ENCODE data around the gene DMKN. TPM values are rescaled to one million over a fixed set of nuclear protein-coding genes. Genes with fewer than 3 reads are reported as not detected.

DMKN gene, protein sequence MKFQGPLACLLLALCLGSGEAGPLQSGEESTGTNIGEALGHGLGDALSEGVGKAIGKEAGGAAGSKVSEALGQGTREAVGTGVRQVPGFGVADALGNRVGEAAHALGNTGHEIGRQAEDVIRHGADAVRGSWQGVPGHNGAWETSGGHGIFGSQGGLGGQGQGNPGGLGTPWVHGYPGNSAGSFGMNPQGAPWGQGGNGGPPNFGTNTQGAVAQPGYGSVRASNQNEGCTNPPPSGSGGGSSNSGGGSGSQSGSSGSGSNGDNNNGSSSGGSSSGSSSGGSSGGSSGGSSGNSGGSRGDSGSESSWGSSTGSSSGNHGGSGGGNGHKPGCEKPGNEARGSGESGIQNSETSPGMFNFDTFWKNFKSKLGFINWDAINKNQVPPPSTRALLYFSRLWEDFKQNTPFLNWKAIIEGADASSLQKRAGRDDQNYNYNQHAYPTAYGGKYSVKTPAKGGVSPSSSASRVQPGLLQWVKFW
- not detected for total RNA-seq

DNA sequence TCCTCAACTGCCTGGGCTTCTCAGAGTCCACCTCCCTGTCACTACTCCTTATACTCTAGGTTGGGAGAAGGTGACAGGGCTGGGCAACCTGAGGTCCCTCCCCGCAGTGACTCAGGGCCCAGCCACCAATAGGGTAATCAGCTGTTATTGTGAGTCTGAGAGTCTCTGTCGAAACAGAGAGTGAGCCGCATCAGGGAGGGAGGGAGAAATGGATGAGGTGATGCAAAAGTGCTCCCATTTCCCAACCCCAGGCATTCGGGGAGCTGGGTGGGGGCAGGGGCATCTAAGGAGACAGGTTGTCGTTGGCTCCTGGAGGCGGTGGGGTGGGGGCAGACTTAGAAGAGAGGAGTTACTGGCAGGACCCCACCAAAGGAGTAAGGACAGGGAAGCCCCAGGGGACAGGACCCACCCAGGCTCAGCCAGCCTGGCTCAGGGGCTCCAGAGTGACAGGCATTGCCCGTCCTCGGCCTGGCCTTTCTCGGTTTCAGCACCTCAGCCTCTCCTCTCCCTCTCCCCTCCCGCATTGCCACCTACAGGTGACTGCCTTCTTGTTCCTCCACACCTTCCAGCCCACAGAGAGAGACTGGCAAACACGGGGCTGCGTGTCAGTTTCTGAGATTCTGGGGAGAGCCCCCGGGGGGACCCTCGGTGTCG, at the start of gene DMKN:
TSS of gene DMKN (minus strand) at position 22 of the 654 bp plus-strand sequence. CDS start 174 bp downstream, outside the sequence.
- no peak for DNase-seq
- no peaks in the 10 kb centered on the region for H3K36me3 Mint-ChIP-seq (ENCODE audit: low read depth)
- H3K9me3 Mint-ChIP-seq = no peaks in the 10 kb centered on the region
- H3K4me3 Mint-ChIP-seq = no peak within 1 kb of the TSS
- H3K4me1 Mint-ChIP-seq = peaks cover 15% of the 10 kb centered on the region
- POLR2A ChIA-PET = no interaction called here
- CTCF ChIA-PET = no interaction called here
- H3K27ac Mint-ChIP-seq = no peak within 1 kb of the TSS
- H3K27me3 Mint-ChIP-seq = peaks cover 35% of the 10 kb centered on the region

DNA sequence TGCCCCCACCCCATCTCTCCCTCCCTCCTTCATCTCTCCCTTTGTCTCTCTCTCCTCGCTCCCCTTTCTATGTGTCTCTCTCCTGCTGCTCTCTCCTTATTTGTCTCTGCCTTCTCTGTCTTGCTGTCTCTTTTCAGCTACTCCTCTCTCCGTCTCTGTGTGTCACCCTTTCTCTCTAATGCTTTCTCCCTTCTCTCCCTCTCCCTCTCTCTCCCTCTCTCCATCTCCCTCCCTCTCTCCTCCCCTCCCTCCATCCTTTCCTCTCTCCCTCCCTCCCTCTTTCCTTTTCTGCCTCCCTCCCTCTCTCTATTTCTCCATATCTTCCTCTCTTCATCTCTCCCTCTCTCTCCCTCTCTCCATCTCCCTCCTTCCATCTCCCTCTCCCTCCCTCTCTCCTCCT, 49.3 kb upstream of the DMKN start:
- POLR2A ChIA-PET = no interaction called here
- CTCF ChIA-PET = no interaction called here
- peaks cover 5% of the 10 kb centered on the region for H3K4me1 Mint-ChIP-seq
- peaks cover 36% of the 10 kb centered on the region for H3K27me3 Mint-ChIP-seq
- H3K36me3 Mint-ChIP-seq (ENCODE audit: low read depth) = no peaks in the 10 kb centered on the region
- H3K4me3 Mint-ChIP-seq = no peak overlapping the region
- DNase-seq = no peak
- no peak overlapping the region for H3K27ac Mint-ChIP-seq
- no peaks in the 10 kb centered on the region for H3K9me3 Mint-ChIP-seq

DNA sequence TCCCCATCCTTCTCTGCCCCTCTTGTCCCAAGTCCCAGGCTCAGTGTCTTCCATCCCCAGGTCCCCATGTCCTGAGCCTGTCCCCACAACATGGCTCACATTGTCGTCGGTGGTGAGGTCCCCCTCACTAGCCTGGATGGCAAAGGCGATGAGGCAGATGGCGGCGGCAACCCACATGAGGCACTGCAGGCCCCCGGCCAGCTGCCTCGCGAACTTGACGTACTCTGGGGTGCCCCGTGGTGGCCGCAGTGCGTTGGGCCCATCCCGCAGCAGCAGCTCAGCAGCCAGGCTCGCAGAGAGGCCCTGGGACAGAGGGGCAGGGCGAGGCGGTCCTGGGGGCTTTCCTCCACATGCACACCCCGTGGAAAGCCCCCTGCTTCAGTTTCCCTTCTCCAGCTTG, 48.9 kb upstream of the DMKN start:
- CTCF ChIA-PET = no interaction called here
- POLR2A ChIA-PET = no interaction called here
- Mint-ChIP-seq H3K36me3 (ENCODE audit: low read depth) (no peaks in the 10 kb centered on the region), H3K4me3 (no peak overlapping the region), H3K4me1 (peaks cover 6% of the 10 kb centered on the region), H3K9me3 (no peaks in the 10 kb centered on the region), H3K27me3 (peaks cover 37% of the 10 kb centered on the region), H3K27ac (no peak overlapping the region)
- DNase-seq = no peak

DNA sequence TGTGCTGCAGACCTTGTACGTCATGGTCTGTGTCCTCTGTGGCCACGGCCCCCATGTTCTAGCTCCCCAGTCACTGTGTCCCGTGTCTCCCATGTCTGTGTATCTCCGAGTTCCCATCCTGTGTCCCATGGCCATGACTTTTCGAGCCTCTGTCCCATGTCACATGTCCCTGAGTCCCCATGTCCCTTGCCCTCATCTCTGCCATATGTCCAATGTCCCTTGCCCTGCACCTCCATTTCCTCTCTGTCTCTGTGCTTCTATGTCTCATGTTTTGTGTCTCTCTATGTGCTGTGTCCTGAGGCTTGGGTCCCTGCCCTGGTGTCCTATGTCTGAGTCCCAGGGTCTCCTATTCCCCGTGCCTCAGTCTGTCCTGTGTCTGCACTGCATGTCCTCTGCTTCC, 48.0 kb upstream of the DMKN start:
- CTCF ChIA-PET = no interaction called here

DNA sequence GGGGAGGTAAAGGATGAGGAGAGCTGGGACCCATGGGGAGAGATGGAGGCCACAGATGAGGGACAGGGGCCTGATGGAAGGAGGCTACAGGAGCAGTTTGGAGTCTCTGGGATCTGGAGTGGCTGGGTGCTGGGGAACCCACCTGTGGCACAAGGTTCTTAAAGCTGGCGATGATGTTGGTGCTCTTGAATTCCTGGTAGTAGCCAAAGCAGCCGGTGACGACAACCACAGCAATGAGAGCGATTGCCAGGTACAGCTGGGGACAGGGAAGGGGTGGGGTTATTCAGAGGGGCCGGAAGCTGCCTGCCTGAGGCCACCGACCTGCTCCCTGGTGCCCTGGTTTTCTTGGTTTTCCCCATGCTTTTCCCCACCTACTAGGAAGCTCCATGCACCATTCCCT, 47.2 kb upstream of the DMKN start:
- H3K36me3 Mint-ChIP-seq (ENCODE audit: low read depth) = no peaks in the 10 kb centered on the region
- no peak for DNase-seq
- no peaks in the 10 kb centered on the region for H3K9me3 Mint-ChIP-seq
- no peak overlapping the region for H3K27ac Mint-ChIP-seq
- peaks cover 36% of the 10 kb centered on the region for H3K27me3 Mint-ChIP-seq
- no peak overlapping the region for H3K4me3 Mint-ChIP-seq
- CTCF ChIA-PET = no interaction called here
- POLR2A ChIA-PET = no interaction called here
- H3K4me1 Mint-ChIP-seq = peaks cover 9% of the 10 kb centered on the region

More for the DNA sequence above, 48.0 kb upstream of the DMKN start:
- DNase-seq = no peak
- Mint-ChIP-seq H3K4me3 (no peak overlapping the region), H3K27ac (no peak overlapping the region), H3K9me3 (no peaks in the 10 kb centered on the region), H3K27me3 (peaks cover 36% of the 10 kb centered on the region), H3K36me3 (ENCODE audit: low read depth) (no peaks in the 10 kb centered on the region), H3K4me1 (peaks cover 9% of the 10 kb centered on the region)
- POLR2A ChIA-PET = no interaction called here

DNA sequence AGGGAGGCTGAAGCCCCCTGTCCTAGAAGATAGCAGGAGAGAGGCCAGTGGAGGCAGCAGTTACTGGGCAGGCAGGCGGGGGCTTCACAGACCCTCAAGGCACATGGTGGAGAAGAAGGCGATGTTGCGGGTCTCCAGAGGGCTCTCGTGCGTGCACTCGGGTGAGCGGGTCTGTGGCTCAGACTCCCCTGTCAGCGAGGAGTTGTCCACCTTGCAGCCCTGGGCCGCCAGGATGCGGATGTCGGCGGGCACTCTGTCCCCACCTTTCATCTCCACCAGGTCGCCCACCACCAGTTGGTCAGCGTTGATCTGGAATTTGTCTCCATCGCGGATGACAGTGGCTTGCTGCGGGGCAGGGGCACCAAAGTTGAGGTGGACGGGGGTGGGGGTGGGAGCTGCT, 46.8 kb upstream of the DMKN start:
- POLR2A ChIA-PET = no interaction called here
- no peak for DNase-seq
- H3K4me1 Mint-ChIP-seq = peaks cover 9% of the 10 kb centered on the region

DNA sequence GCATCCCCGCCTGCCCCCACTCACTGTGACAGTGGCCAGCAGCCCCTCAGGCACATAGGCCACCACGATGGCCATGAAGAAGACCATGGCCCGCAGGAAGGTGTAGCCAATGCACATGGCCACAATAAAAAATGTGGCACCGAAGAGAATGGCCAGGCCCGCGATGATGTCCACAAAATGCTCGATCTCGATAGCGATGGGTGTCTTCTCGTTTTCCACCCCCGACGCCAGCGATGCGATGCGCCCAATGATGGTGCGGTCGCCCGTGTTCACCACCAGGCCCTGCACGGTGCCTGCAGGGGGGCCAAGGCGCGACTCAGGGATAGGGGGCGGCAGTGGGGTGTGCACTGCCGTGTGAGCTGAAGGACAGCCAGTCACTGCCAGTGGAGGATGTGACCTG, 46.3 kb upstream of the DMKN start:
- ChIA-PET CTCF (interaction anchor here (0.5 to 0.7 kb wide), 2 partner anchors 11 to 406 kb away, joined by 3 read pairs; no protein-coding TSS in a partner anchor), POLR2A (no interaction called here)
- peaks cover 9% of the 10 kb centered on the region for H3K4me1 Mint-ChIP-seq

More for the DNA sequence above, 46.8 kb upstream of the DMKN start:
- Mint-ChIP-seq H3K4me3 (no peak overlapping the region), H3K27ac (no peak overlapping the region), H3K36me3 (ENCODE audit: low read depth) (no peaks in the 10 kb centered on the region), H3K9me3 (no peaks in the 10 kb centered on the region), H3K27me3 (peaks cover 36% of the 10 kb centered on the region)
- CTCF ChIA-PET = no interaction called here

DNA sequence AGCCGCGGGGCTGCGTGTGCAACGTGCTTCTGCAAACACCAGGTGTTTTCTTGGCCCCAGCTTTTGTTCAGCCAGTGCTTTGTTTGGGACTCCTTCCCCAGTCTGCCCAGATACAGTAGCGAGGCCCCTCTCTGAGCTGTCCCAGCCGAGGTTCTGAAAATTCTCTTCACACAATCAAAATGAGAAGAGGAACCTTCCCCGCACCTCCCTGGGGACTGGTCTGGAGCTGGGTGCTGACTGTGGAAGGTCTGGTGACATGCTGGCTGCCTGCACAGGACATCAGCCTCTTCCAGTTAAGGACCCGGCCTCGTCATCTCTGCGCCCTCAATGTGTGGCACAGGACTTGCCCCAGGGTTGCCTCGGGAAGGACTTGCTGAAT, 45.8 kb upstream of the DMKN start:
- H3K9me3 Mint-ChIP-seq = no peaks in the 10 kb centered on the region
- H3K27me3 Mint-ChIP-seq = peaks cover 36% of the 10 kb centered on the region
- no peaks in the 10 kb centered on the region for H3K36me3 Mint-ChIP-seq (ENCODE audit: low read depth)
- POLR2A ChIA-PET = no interaction called here
- DNase-seq = no peak
- CTCF ChIA-PET = interaction anchor here (0.5 to 0.7 kb wide), 2 partner anchors 10 to 405 kb away, joined by 3 read pairs; no protein-coding TSS in a partner anchor
- H3K4me3 Mint-ChIP-seq = no peak overlapping the region
- H3K27ac Mint-ChIP-seq = no peak overlapping the region
- H3K4me1 Mint-ChIP-seq = peaks cover 9% of the 10 kb centered on the region

More for the DNA sequence above, 46.3 kb upstream of the DMKN start:
- Mint-ChIP-seq H3K4me3 (no peak overlapping the region), H3K9me3 (no peaks in the 10 kb centered on the region), H3K36me3 (ENCODE audit: low read depth) (no peaks in the 10 kb centered on the region), H3K27ac (no peak overlapping the region), H3K27me3 (peaks cover 36% of the 10 kb centered on the region)
- no peak for DNase-seq

DNA sequence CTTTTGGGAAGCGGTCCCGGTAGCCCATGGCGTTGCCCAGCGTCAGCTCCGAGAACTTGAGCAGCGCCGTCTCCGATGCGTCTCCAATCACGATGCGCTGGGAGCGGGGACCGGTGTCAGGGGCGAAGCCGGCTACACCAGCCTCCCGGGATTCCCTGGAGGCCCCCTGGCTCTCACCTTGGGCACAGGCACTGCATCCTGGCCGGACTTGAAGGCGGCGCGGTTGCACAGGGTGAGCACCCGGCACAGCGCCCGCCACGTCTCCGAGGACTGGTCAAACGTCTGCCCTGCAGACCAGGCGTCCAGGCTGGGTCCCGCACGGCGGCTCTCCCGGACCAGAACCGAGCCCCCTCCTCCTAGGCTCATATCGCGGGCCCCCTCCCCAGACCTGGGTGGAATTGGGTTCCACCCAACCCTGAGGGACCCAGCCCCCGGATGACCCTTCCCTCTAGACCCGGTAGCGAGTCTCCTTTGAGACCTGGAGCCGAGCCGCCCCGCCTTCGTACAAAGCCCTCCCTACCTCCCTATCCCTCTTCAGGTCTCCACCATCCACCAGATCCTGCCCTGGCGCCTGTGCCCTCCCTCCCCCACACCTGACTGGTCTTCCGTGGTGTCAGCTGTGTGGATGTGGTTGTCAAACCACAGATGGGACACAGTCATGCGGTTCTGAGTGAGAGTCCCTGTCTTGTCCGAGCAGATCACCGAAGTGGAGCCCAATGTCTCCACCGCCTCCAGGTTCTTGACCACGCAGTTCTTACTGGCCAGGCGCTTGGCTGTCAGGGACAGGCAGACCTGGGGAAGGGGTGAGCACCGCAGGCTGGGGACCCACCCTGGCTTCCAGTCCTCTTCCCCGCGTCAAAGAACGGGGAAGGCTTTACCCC, 45.2 kb upstream of the DMKN start:
- Mint-ChIP-seq H3K27ac (no peak overlapping the region), H3K27me3 (peaks cover 36% of the 10 kb centered on the region), H3K9me3 (no peaks in the 10 kb centered on the region), H3K4me1 (peaks cover 9% of the 10 kb centered on the region), H3K4me3 (peak overlapping the region; percentile 27), H3K36me3 (ENCODE audit: low read depth) (no peaks in the 10 kb centered on the region)
- CTCF ChIA-PET = interaction anchor here (1.0 kb wide), 1 partner anchor 10 kb away, joined by 5 read pairs; no protein-coding TSS in a partner anchor
- DNase-seq = no peak
- POLR2A ChIA-PET = no interaction called here

DNA sequence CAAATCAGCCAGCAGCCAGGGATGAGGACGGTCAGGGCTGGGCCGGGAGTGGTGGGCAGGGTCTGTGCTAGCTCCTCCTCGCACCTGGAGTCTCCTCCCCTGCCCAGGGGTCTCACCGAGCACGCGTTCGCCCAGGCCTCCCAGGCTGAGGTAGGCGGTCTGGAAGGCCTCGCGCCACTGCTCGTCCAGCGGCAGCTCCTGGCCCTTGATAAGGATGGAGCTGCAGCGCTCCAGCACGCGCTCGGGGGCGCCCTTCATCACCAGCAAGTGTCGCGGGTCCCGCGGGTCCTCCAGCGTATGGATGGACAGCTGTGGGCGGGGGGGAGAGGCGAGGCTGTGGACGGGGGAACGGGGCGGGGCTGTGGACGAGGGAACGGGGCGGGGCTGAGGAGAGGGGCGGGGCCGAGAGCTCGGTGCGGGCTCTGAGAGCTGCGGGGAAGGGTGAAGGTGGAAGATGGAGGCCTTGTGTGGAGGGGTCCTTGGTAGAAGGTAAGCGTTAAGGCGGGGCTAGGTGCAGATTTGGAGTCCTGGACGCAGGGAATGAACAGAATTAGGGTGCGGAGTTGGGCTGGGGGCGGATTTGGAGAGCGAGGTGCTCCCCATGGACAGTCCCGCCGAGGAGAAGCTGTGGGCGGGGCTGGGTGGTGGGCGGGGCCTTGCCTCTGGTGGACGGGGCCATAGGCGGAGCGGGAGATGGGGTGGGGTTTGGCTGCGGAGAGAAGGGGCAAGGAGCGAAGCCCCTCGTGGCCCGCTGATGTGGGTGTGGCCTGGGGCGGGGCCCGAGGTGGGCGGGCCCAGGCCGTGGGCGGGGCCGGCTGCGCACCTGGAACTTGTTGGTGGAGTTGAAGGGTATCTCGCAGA, 44.3 kb upstream of the DMKN start:
- H3K9me3 Mint-ChIP-seq = no peaks in the 10 kb centered on the region
- H3K27me3 Mint-ChIP-seq = peaks cover 36% of the 10 kb centered on the region
- CTCF ChIA-PET = interaction anchor here (1.0 kb wide), 2 partner anchors 9 to 55 kb away, joined by 3 to 5 read pairs; partner anchors contain the start of gene HAUS5
- peaks cover 9% of the 10 kb centered on the region for H3K4me1 Mint-ChIP-seq
- DNase-seq = peak; percentile 36
- no peaks in the 10 kb centered on the region for H3K36me3 Mint-ChIP-seq (ENCODE audit: low read depth)
- H3K4me3 Mint-ChIP-seq = peak overlapping the region; percentile 52
- no peak overlapping the region for H3K27ac Mint-ChIP-seq
- POLR2A ChIA-PET = no interaction called here

DNA sequence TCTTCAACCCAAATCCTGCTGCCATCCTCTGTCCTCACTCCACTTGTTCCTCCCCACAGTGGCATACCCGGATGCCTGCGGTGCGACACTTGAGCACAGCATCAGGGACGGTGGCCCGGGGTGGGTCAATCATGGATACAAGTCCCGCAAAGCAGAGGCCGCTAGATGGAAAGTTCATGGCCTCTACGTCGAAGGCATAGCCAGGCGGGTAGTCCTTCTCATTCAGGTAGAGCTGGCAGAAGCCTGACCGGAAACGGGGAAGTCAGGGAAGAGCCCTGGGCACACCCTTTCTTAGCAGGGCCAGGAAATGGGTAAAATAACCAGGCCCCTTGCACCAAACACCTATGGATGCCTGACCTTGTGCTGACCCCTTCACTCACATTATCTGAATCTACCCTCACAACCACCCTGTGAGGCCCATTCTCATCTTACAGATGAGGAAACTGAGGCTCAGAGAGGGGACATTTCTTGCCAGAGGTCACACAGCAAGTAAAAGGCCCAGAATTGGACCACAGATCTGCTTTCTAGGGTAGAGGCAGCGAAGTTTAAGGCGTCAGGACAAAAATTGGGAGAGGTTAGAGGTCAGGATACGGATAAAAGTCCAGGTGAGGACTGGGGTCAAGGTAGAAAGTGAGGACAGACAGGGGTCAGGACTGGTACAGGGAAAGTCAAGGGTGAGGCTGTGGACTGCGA, 43.5 kb upstream of the DMKN start:
- Mint-ChIP-seq H3K36me3 (ENCODE audit: low read depth) (no peaks in the 10 kb centered on the region), H3K27me3 (peaks cover 31% of the 10 kb centered on the region), H3K4me3 (peak overlapping the region; percentile 17), H3K9me3 (no peaks in the 10 kb centered on the region), H3K4me1 (peaks cover 9% of the 10 kb centered on the region), H3K27ac (no peak overlapping the region)
- POLR2A ChIA-PET = no interaction called here
- DNase-seq = no peak
- CTCF ChIA-PET = interaction anchor here (0.9 to 1.0 kb wide), 2 partner anchors 56 to 370 kb away, joined by 3 read pairs; partner anchors contain the start of gene HAUS5

Measured in activated CD4-positive, alpha-beta T cell treated with anti-CD3 and anti-CD28 coated beads, Interleukin-2, amount 10 ng/mL, durations not matched to agents 7 days and 5 days (primary cell).